Middle frontal gyrus (tissue), 1 donor: ENCODE measurements around the gene RGS10.
"Not testable (repeated sequence)": the region's sequence is repeated elsewhere in the genome, so short reads cannot be mapped to it uniquely, and the experiment has no call there.

ENCODE experiments used
- DNase-seq: peaks from one replicate; pipeline ENCODE4 v3.0.0-alpha.2; 2015; ENCODE audit warnings: low spot score; ENCODE audit errors: extremely low spot score

RGS10 gene

GRCh38 chr10:119539359-119539825 is 3.1 kb downstream of the RGS10 start:
- DNase-seq = no peak

- no peak for DNase-seq
These were observed 3.7 kb downstream of the RGS10 start for GRCh38 chr10:119538632-119539358.

DNA sequence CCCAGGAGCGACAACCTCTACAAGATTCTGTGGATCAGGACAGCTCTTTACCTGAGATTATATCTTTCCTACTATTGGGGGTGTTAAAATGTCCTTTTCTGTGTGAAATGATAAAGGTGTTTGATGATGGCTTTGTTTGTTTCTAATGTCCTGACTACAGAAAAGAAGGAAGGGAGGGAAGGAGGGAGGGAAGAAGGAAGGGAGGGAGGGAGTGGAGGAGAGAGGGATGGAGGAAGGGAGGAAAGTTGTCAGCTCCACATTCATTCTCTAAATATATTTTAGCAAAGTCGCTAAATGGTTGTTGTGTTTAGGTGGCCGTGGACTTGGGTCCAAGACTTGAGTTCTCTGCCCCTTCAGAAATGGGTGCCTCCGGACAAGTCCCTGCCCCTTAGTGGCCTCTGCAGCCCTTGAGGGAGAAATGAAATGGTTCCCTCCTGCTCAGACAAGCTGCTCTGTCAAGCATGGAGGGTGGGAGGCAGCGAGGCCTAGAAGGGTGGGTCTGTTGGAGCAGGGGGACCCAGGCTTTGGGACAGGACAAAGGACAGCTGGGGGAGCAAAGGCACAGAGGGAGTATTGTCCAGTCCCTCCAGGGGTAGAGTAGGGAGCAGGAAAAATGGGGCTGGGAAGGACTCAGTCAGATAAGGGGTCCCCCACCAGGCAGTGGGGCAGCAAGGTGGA is 4.4 kb downstream of the RGS10 start:
- no peak for DNase-seq

DNA sequence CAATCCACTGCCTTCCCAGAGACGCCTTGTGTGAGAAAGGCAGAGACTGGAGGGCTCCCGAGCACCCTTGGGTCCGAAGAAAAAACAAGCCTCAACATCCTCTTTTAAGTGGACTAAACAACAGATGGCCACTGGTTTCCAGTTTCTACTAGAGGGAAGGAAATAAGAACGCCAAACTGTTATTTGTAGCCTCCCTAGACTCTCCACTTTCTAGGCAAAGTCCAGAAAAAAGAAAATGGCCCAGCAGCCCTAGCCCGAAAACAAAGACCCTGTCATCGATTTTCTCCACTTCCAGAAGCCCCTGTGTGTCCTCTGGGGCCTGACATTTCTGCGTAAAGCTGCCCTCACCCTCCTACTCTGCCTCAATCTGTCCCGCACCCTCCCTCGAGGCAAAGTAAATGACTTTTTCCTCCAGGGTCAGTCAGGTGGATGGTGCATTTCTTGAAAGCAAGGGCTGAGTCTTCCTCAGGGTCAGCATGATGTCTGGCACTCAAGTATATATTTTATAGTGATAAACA is 6.0 kb downstream of the RGS10 start:
- DNase-seq = no peak

- no peak for DNase-seq
These were observed 6.5 kb downstream of the RGS10 start for GRCh38 chr10:119535837-119536507.

GRCh38 chr10:119535305-119535704 is 7.2 kb downstream of the RGS10 start:
- no peak for DNase-seq

DNA sequence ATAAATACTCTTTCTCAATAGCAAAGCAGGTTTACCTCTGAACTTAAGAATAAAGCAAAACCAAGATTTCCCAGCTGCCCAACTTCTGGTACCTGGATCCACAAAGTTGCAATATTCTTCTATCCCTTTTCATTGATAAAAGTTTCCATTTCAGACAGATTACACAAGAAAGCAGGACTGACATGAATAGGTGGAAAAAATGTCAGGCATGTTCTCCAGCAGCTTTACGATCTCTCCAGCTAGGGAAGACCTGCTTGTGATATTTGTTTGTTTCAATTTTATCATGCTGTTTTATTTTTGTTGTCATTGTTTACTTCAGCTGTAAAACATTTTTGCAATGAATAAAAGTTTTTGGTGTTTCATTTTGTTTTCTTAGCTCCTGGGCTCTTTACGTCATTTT is 9.0 kb downstream of the RGS10 start:
- no peak for DNase-seq

DNA sequence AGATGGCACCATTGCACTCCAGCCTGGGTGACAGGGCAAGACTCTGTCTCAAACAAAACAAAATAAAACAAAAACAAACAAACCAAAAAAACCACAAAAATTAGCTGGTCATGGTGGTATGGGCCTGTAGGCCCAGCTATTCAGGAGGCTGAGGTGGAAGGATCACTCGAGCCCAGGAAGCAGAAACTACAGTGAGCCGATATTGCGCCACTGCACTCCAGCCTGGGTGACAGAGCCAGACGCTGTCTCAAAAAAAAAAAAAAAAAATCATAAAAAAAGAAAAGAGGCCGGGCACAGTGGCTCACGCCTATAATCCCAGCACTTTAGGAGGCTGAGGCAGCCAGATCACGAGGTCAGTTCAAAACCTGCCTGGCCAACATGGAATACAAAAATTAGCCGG is 9.7 kb downstream of the RGS10 start:
- DNase-seq = not testable (repeated sequence)

DNA sequence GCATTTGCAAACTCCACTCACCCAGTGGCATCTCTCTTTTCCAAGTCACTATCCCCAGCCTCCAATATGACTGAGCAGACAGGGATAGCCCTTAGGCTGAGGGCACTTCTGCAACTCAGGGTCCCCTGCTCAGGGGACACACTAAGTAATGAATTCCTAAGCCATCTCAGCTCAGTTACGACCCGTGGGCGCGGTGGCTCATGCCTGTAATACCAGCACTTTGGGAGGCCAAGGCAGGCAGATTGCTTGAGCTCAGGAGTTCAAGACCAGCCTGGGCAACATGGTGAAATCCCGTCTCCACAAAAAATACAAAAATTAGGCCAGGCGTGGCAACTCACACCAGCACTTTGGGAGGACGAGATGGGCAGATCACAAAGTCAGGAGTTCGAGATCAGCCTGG is 10.3 kb downstream of the RGS10 start:
- DNase-seq = not testable (repeated sequence)

GRCh38 chr10:119531067-119531466 is 11.5 kb downstream of the RGS10 start:
- DNase-seq = no peak

DNA sequence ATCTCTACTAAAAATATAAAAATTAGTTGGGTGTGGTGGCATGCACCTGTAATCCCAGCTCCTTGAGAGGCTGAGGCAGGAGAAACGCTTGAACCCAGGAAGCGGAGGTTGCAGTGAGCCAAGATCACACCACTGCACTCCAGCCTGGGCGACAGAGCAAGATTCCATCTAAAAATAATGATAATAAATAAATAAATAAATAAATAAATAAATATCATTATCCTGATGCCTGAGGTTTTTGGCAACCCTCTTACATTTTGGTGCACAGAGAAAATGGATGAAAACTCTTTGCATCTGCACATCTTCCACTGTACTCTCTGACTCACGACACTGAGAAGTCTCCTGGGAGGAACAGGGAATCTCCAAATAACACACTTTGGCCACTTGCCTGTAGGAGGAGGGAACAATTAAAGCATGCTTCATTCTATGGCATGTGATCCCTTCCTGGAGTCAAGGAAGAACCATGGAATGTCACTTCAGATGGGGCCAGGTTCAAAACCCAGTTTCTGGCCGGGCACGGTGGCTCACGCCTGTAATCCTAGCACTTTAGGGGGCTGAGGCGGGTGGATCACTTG is 13.8 kb downstream of the RGS10 start:
- not testable (repeated sequence) for DNase-seq

GRCh38 chr10:119526621-119527592 is 15.6 kb downstream of the RGS10 start:
- no peak for DNase-seq

DNA sequence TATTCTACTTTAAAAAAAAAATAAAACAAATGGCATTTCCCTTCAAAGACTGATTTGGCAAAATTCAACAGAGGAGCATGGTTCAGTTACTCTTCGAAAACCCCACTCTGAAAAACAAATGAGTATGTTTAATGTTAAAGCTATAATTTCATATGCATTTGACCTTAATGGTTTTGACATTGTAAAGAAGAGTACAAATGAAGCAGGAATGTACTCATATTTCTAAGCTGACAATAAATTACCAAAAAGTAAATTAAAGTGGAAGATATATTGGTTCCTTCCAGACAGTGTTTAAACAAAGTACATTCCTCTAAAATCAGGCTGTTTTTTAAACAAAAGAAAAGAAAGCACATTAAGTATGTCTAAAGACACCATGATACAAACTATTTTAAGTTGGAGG is 16.4 kb downstream of the RGS10 start:
- DNase-seq = no peak

DNA sequence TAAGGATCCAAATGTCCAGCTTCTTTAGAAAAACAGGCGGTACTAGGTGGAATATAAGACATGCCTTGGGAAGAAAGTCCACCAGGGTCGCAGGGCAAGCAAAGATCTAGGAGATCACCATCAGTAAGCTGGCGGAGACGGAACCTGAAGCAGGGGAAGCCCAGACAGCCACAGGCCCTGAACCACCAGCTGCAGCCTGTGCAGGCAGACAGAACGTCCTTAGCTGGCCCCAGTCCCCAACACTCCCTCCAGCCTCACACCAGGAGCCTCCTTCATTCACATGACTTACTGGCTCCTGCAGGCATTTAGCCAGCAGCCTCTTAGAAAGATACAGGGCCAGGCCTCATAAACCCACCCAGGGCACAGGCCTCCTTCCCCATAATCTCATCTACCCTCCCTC is 17.4 kb downstream of the RGS10 start:
- no peak for DNase-seq

DNA sequence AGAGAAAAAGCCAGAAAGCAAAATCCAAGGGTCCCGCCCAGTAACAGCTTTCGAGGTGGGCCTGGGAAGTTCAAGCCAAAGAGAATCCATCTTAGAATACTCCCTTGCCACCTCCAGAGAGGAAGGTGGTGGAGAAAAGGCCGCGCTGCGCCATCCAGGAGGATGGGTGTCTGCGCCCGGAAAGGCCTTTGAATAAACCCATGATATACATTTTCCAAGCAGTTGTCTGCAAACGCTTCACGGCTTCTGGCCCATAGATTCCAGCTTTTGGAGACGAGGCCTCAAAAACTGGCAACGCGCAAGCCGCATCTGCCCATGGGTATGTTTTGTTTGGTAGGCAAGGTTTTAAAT is 17.8 kb downstream of the RGS10 start:
- DNase-seq = no peak

DNA sequence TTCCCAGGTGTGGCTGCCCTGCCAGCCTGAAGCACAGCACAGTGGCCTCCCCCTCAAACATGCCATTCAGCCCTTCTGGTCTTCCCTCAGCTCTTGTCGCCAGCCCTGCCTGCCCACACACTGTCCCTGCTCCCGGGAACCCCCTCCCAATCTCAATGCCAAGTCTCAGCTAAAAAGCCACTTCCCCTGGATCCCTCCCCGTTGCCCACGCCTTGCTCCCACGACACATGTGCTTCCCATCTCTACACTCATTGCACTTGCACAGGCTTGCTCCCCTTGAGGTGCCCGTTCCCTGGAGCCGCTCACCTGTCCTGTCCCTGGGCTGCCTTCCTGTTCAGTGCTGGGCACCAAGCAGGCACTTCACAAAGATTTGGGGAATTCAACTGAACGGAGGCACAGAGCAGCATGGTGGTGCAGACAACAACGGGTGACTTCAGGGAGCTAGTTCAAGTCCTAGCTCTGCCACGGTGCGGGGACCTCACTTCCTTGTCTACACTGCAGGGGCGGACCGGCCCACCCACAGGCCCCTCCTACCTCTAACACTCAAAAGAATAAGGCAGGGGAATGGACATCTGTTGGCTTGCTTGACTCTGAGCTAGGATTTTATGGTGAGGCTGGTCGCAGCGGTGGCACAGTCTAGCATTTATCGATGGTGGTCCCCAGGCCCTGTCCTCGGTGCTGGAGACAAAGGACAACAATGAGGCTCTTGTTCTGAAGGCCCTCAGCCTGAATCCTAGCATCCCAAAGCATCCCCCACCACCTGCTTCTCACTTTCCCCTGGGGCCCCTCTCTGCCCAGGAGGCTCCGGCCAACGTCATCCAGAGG is 18.4 kb downstream of the RGS10 start:
- no peak for DNase-seq

GRCh38 chr10:119522747-119523426 is 19.6 kb downstream of the RGS10 start:
- DNase-seq = no peak

GRCh38 chr10:119521443-119522204 is 20.9 kb downstream of the RGS10 start:
- no peak for DNase-seq

DNA sequence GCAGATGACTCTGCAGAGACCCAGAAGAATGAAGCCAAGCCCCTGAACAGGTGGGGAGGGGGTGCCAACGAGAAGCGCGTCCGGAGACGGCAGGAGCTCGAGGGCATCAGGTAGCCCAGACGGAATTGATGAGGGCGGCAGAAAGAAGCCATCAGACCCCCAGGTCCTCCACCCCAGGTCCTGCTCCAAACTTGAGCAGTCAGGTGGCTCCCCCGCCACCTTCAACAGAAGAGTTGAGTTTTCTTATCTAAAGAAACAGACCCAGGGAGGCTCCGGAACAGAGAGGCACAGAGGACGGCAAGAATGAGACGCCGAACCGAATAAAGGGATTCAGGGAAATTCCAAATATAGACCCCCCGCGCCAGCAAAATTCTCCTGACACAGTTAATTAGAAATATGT is 22.2 kb downstream of the RGS10 start:
- DNase-seq = no peak
